Chondrocyte (in vitro differentiated cells): ENCODE results near the gene PHYKPL. TPM values are rescaled to one million over a fixed set of nuclear protein-coding genes. Genes with fewer than 3 reads are reported as not detected.

Experiments
- DNase-seq: peaks from one replicate; pipeline ENCODE4 v3.0.0; 2021; ENCODE audit warnings: mixed read lengths, low spot score
- H3K27ac Mint-ChIP-seq: one replicate; pipeline ENCODE4 v1.8.0; 2021; ENCODE audit warnings: mild to moderate bottlenecking, moderate library complexity, mixed read lengths; ENCODE audit not compliant: unreplicated experiment
- H3K27me3 Mint-ChIP-seq: 2 replicates; pipeline ENCODE4 v1.8.0; 2021; ENCODE audit warnings: low read depth, mixed read lengths
- H3K36me3 Mint-ChIP-seq: 2 replicates; pipeline ENCODE4 v1.8.0; 2021; ENCODE audit warnings: low read depth, mixed read lengths
- H3K4me1 Mint-ChIP-seq: 2 replicates; pipeline ENCODE4 v1.8.0; 2021; ENCODE audit warnings: low read depth, mild to moderate bottlenecking, mixed read lengths
- H3K4me3 Mint-ChIP-seq: one replicate; pipeline ENCODE4 v1.8.0; 2021; ENCODE audit warnings: mild to moderate bottlenecking, moderate library complexity, mixed read lengths; ENCODE audit not compliant: unreplicated experiment
- H3K9me3 Mint-ChIP-seq: 2 replicates; pipeline ENCODE4 v1.8.0; 2021; ENCODE audit warnings: low read depth, mixed read lengths
- CTCF ChIP-seq: fragments of 200-600 bp; sonication (generic); IDR thresholded peaks from 2 replicates; pipeline ENCODE4 v1.5.0; 2021; ENCODE audit warnings: antibody characterized with exemption, mild to moderate bottlenecking, moderate library complexity
- total RNA-seq: library from RNA; stranded (reverse); gene quantifications from 3 replicates; pipeline ENCODE4 v1.2.1, GENCODE V29; 2021

Gene PHYKPL
- total RNA-seq, 1 donor from 2014 or later = 43.8 TPM

GRCh38 chr5:178186427-178186826 lies 46.2 kb downstream of the PHYKPL start:
- no peak for TF ChIP-seq CTCF
- Mint-ChIP-seq H3K9me3 (no peaks in the 10 kb centered on the region), H3K4me3 (no peak overlapping the region), H3K27ac (no peak overlapping the region), H3K27me3 (peaks cover 2% of the 10 kb centered on the region), H3K36me3 (no peaks in the 10 kb centered on the region), H3K4me1 (no peaks in the 10 kb centered on the region)
- DNase-seq = no peak

- Mint-ChIP-seq H3K9me3 (peaks cover 9% of the 10 kb centered on the region), H3K4me3 (no peak overlapping the region), H3K27ac (no peak overlapping the region), H3K4me1 (no peaks in the 10 kb centered on the region), H3K27me3 (peaks cover 3% of the 10 kb centered on the region), H3K36me3 (peaks cover 1% of the 10 kb centered on the region)
- no peak for DNase-seq
- no peak for TF ChIP-seq CTCF
These were observed 50.3 kb downstream of the PHYKPL start for GRCh38 chr5:178182158-178182876.

- H3K4me1 Mint-ChIP-seq = no peaks in the 10 kb centered on the region
These were observed 52.3 kb downstream of the PHYKPL start for GRCh38 chr5:178180141-178180863.

GRCh38 chr5:178177569-178177968 lies 55.0 kb downstream of the PHYKPL start:
- TF ChIP-seq CTCF = no peak
- H3K4me3 Mint-ChIP-seq = no peak overlapping the region
- peaks cover 3% of the 10 kb centered on the region for H3K27me3 Mint-ChIP-seq
- peaks cover 1% of the 10 kb centered on the region for H3K36me3 Mint-ChIP-seq
- peaks cover 9% of the 10 kb centered on the region for H3K9me3 Mint-ChIP-seq
- H3K4me1 Mint-ChIP-seq = no peaks in the 10 kb centered on the region
- H3K27ac Mint-ChIP-seq = no peak overlapping the region
- DNase-seq = no peak

More at GRCh38 chr5:178180141-178180863, 52.3 kb downstream of the PHYKPL start:
- no peak for TF ChIP-seq CTCF
- Mint-ChIP-seq H3K27me3 (peaks cover 3% of the 10 kb centered on the region), H3K36me3 (peaks cover 1% of the 10 kb centered on the region), H3K27ac (no peak overlapping the region), H3K4me3 (no peak overlapping the region), H3K9me3 (peaks cover 9% of the 10 kb centered on the region)
- DNase-seq = no peak

- H3K4me3 Mint-ChIP-seq = no peak overlapping the region
- H3K9me3 Mint-ChIP-seq = peaks cover 9% of the 10 kb centered on the region
- no peak for DNase-seq
- H3K4me1 Mint-ChIP-seq = no peaks in the 10 kb centered on the region
- no peak for TF ChIP-seq CTCF
- H3K27ac Mint-ChIP-seq = no peak overlapping the region
- H3K27me3 Mint-ChIP-seq = peaks cover 3% of the 10 kb centered on the region
- H3K36me3 Mint-ChIP-seq = peaks cover 1% of the 10 kb centered on the region
These were observed 55.8 kb downstream of the PHYKPL start for GRCh38 chr5:178176791-178177190.
